SIG-M5 (cell line): ENCODE measurements around the gene TBC1D4.
"Not testable (repeated sequence)": the region's sequence is repeated elsewhere in the genome, so short reads cannot be mapped to it uniquely, and the experiment has no call there.

ENCODE experiments used
- DNase-seq: peaks from one replicate; lab custom pipeline; 2025; lab: John Stamatoyannopoulos, UW

Gene TBC1D4

GRCh38 chr13:75356421-75356820 lies 125.5 kb downstream of the TBC1D4 start:
- no peak for DNase-seq

GRCh38 chr13:75355609-75356008 lies 126.4 kb downstream of the TBC1D4 start:
- DNase-seq: no peak

- no peak for DNase-seq
Observed at GRCh38 chr13:75353781-75354193, 128.2 kb downstream of the TBC1D4 start.

- DNase-seq: no peak
Observed at GRCh38 chr13:75352641-75353327, 129.2 kb downstream of the TBC1D4 start.

- DNase-seq: not testable (repeated sequence)
Observed at GRCh38 chr13:75351538-75351937, 130.4 kb downstream of the TBC1D4 start.

GRCh38 chr13:75347925-75348324 lies 134.0 kb downstream of the TBC1D4 start:
- no peak for DNase-seq

GRCh38 chr13:75347457-75347856 lies 134.5 kb downstream of the TBC1D4 start:
- DNase-seq: no peak

- DNase-seq: no peak
Observed at GRCh38 chr13:75345193-75345592, 136.8 kb downstream of the TBC1D4 start.

GRCh38 chr13:75341028-75341427 lies 140.9 kb downstream of the TBC1D4 start:
- DNase-seq: no peak

- DNase-seq: no peak
Observed at GRCh38 chr13:75339635-75340374, 142.2 kb downstream of the TBC1D4 start.

GRCh38 chr13:75334634-75335447 lies 147.1 kb downstream of the TBC1D4 start:
- DNase-seq: no peak

- no peak for DNase-seq
Observed at GRCh38 chr13:75333103-75333502, 148.9 kb downstream of the TBC1D4 start.

- DNase-seq: no peak
Observed at GRCh38 chr13:75331792-75332349, 150.1 kb downstream of the TBC1D4 start.

- DNase-seq: no peak
Observed at GRCh38 chr13:75330770-75331169, 151.2 kb downstream of the TBC1D4 start.

GRCh38 chr13:75329723-75330122 lies 152.2 kb downstream of the TBC1D4 start:
- DNase-seq: no peak

GRCh38 chr13:75329097-75329496 lies 152.9 kb downstream of the TBC1D4 start:
- DNase-seq: no peak

GRCh38 chr13:75327135-75327510 lies 154.8 kb downstream of the TBC1D4 start:
- DNase-seq: no peak

GRCh38 chr13:75326173-75327134 lies 155.5 kb downstream of the TBC1D4 start:
- no peak for DNase-seq

GRCh38 chr13:75325711-75326110 lies 156.3 kb downstream of the TBC1D4 start:
- no peak for DNase-seq

GRCh38 chr13:75324413-75324940 lies 157.5 kb downstream of the TBC1D4 start:
- no peak for DNase-seq

- DNase-seq: no peak
Observed at GRCh38 chr13:75321084-75321483, 160.9 kb downstream of the TBC1D4 start.
